ENCODE data around the gene RBM11. TPM values are rescaled to one million over a fixed set of nuclear protein-coding genes. Genes with fewer than 3 reads are reported as not detected.

Gene RBM11
- total RNA-seq, 1 experiment from 2014 or later, result 1.7 TPM

DNA sequence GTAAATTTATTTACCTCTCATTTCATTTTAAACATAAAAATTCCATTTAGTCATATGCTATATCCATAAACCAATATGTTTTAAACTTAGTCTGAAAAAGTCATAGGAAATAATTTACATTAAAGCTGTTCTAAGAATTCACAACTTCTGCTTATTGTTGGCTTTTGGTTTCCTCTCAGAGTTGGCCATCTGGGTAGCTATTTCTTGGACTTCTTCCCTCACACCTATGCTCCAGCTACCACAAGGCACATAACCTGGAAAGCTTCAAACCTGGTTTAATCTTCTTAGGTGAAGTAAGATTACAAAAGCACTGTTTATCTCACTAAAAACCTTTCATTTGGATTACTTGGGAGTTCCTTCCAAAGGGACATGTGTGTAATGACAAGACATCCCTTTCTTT is 29.8 kb downstream of the RBM11 start:
- TF ChIP-seq, protein P1, sequence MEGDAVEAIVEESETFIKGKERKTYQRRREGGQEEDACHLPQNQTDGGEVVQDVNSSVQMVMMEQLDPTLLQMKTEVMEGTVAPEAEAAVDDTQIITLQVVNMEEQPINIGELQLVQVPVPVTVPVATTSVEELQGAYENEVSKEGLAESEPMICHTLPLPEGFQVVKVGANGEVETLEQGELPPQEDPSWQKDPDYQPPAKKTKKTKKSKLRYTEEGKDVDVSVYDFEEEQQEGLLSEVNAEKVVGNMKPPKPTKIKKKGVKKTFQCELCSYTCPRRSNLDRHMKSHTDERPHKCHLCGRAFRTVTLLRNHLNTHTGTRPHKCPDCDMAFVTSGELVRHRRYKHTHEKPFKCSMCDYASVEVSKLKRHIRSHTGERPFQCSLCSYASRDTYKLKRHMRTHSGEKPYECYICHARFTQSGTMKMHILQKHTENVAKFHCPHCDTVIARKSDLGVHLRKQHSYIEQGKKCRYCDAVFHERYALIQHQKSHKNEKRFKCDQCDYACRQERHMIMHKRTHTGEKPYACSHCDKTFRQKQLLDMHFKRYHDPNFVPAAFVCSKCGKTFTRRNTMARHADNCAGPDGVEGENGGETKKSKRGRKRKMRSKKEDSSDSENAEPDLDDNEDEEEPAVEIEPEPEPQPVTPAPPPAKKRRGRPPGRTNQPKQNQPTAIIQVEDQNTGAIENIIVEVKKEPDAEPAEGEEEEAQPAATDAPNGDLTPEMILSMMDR (IDR thresholded peaks at IDR 0.05; ENCODE audit: unreplicated experiment), result no peak
- DNase-seq, result no peak
- no peak overlapping the region for H3K27ac Mint-ChIP-seq (ENCODE audit: unreplicated experiment)
- intact Hi-C loops (cut with micrococcal nuclease; ENCODE audit: unreplicated experiment), result no loop called here
- no peaks in the 10 kb centered on the region for H3K36me3 Mint-ChIP-seq (ENCODE audit: insufficient read depth, unreplicated experiment)
- H3K27me3 Mint-ChIP-seq (ENCODE audit: unreplicated experiment), result peaks cover 23% of the 10 kb centered on the region
- BruUV-seq (replicated peaks), result no TSS peak
- no peaks in the 10 kb centered on the region for H3K4me1 Mint-ChIP-seq (ENCODE audit: low read depth, unreplicated experiment)
- H3K4me3 Mint-ChIP-seq (ENCODE audit: low read depth, unreplicated experiment), result no peak overlapping the region
- CTCF ChIA-PET, result no interaction called here
- no peaks in the 10 kb centered on the region for H3K9me3 Mint-ChIP-seq (ENCODE audit: low read depth, unreplicated experiment)

DNA sequence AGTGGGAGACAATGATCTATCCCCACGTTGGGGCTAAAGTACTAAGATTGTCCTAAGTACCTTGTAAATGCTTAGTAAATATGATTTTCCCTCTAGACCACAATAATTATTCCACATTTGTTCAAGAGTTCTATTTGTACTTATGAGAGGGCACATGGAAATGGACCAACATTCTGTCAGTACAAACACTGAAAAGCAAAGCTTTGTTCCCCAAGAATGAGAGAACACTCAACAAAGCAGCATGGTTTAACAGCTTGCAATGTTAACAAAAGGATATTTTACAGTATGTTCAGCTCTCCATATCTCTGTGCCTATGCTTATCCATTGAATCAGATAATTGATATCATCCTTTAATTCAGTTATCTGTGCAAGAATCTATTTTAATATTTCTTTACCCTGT is 35.4 kb downstream of the RBM11 start:
- TF ChIP-seq, protein P1 (IDR thresholded peaks at IDR 0.05; ENCODE audit: unreplicated experiment), result no peak
- CTCF ChIA-PET, result no interaction called here
- H3K36me3 Mint-ChIP-seq (ENCODE audit: insufficient read depth, unreplicated experiment), result no peaks in the 10 kb centered on the region
- H3K4me1 Mint-ChIP-seq (ENCODE audit: low read depth, unreplicated experiment), result peaks cover 9% of the 10 kb centered on the region
- H3K27me3 Mint-ChIP-seq (ENCODE audit: unreplicated experiment), result peaks cover 36% of the 10 kb centered on the region
- no peaks in the 10 kb centered on the region for H3K9me3 Mint-ChIP-seq (ENCODE audit: low read depth, unreplicated experiment)
- no peak overlapping the region for H3K4me3 Mint-ChIP-seq (ENCODE audit: low read depth, unreplicated experiment)
- H3K27ac Mint-ChIP-seq (ENCODE audit: unreplicated experiment), result no peak overlapping the region
- intact Hi-C loops (cut with micrococcal nuclease; ENCODE audit: unreplicated experiment), result no loop called here
- no TSS peak for BruUV-seq (replicated peaks)
- no peak for DNase-seq

DNA sequence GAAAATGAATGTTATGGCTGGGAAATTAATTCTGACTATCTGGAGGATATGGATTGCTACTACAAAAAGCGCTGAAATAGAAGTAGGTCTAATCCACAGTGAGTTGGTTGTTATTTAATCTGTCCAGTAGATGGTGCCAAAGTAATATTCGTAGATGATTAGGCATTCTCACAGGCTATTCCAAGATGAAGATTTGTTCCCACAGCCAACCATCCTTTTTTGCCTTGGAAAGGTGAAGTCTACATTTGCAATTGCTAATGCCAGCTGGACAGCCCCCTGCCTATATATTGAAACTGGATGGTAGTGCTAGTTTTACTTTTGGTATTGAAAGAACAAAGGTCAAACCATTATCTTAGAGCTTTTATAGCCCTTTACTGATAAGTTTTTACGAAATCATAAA is 43.8 kb downstream of the RBM11 start:
- intact Hi-C loops (cut with micrococcal nuclease; ENCODE audit: unreplicated experiment), result loop anchor here (2.0 to 5.0 kb wide), 2 partner anchors 48 to 603 kb away; no protein-coding TSS in a partner anchor
- no peaks in the 10 kb centered on the region for H3K36me3 Mint-ChIP-seq (ENCODE audit: insufficient read depth, unreplicated experiment)
- no peak for DNase-seq
- no peaks in the 10 kb centered on the region for H3K27me3 Mint-ChIP-seq (ENCODE audit: unreplicated experiment)
- H3K4me3 Mint-ChIP-seq (ENCODE audit: low read depth, unreplicated experiment), result no peak overlapping the region
- H3K9me3 Mint-ChIP-seq (ENCODE audit: low read depth, unreplicated experiment), result no peaks in the 10 kb centered on the region
- CTCF ChIA-PET, result interaction anchor here (0.6 kb wide), 1 partner anchor 120 kb away, joined by 3 read pairs; no protein-coding TSS in a partner anchor
- TF ChIP-seq, protein P1 (IDR thresholded peaks at IDR 0.05; ENCODE audit: unreplicated experiment), result peak; percentile 47
- no peak overlapping the region for H3K27ac Mint-ChIP-seq (ENCODE audit: unreplicated experiment)
- no peaks in the 10 kb centered on the region for H3K4me1 Mint-ChIP-seq (ENCODE audit: low read depth, unreplicated experiment)
- no TSS peak for BruUV-seq (replicated peaks)

DNA sequence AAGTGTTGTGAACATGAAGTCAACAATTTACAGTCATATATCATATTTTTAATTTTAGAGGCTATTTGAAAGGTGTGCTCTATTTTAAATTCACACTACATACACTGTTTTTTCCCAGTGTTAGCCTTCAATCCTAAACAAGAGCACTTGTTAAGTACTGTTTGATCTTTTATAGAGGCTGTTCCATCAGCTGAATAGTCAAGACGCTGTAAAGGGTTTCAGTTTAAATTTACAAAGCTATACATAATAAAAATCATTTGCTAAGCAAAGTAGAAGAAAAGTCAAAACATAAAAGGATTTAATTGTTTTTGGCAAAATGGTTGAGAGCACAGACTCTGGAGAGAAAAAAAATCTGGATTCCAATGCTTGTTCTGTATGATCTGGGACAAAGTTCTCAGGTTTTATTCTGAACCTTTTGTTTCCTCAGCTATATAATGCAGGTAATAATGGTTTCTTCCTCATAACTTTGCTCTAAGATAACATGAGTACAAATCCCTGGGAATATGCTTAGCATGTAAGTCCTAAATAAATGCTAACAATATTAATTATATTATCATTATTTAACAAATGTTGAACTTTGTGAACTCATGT is 44.3 kb downstream of the RBM11 start:
- H3K27me3 Mint-ChIP-seq (ENCODE audit: unreplicated experiment), result no peaks in the 10 kb centered on the region
- H3K9me3 Mint-ChIP-seq (ENCODE audit: low read depth, unreplicated experiment), result no peaks in the 10 kb centered on the region
- intact Hi-C loops (cut with micrococcal nuclease; ENCODE audit: unreplicated experiment), result loop anchor here (2.0 to 5.0 kb wide), 2 partner anchors 47 to 603 kb away; no protein-coding TSS in a partner anchor
- H3K27ac Mint-ChIP-seq (ENCODE audit: unreplicated experiment), result no peak overlapping the region
- no peak for DNase-seq
- TF ChIP-seq, protein P1 (IDR thresholded peaks at IDR 0.05; ENCODE audit: unreplicated experiment), result no peak
- CTCF ChIA-PET, result interaction anchor here (0.6 kb wide), 1 partner anchor 119 kb away, joined by 3 read pairs; no protein-coding TSS in a partner anchor
- BruUV-seq (replicated peaks), result no TSS peak
- no peaks in the 10 kb centered on the region for H3K4me1 Mint-ChIP-seq (ENCODE audit: low read depth, unreplicated experiment)
- H3K4me3 Mint-ChIP-seq (ENCODE audit: low read depth, unreplicated experiment), result no peak overlapping the region
- no peaks in the 10 kb centered on the region for H3K36me3 Mint-ChIP-seq (ENCODE audit: insufficient read depth, unreplicated experiment)
